Natural killer cell (primary cell): ENCODE measurements around the gene OXNAD1. TPM values are rescaled to one million over a fixed set of nuclear protein-coding genes. Genes with fewer than 3 reads are reported as not detected.
A peak's percentile ranks its signal among the peaks of the same experiment; 100 is the strongest.

Experiments
- ATAC-seq, 3 donors: fragments of 150-1000 bp in 2 of 3; fragments of 200-7000 bp in 1 of 3; cut with Tn5 transposase; 1 replicate in 1 of 3; 2 replicates in 2 of 3; pipeline ENCODE4 v1.10.0; 2021; ENCODE audit warnings: mild to moderate bottlenecking in 2 of 3, moderate library complexity in 2 of 3
- DNase-seq, 2 donors: peaks; one replicate each; pipeline versions ENCODE4 v3.0.0 to v3.0.0-alpha.2; 2013 to 2021; ENCODE audit warnings: mixed read lengths in 1 of 2
- H3K27ac ChIP-seq: one replicate; pipeline ENCODE4 v1.5.1; 2013; ENCODE audit warnings: mild to moderate bottlenecking, low read length
- H3K27me3 ChIP-seq: one replicate; pipeline ENCODE4 v1.6.1; 2013; ENCODE audit warnings: low read length; ENCODE audit not compliant: control insufficient read depth, insufficient read depth
- H3K36me3 ChIP-seq: one replicate; pipeline ENCODE4 v1.6.1; 2013; ENCODE audit warnings: low read length; ENCODE audit not compliant: control insufficient read depth, insufficient read depth
- H3K4me1 ChIP-seq: one replicate; pipeline ENCODE4 v1.6.1; 2013; ENCODE audit warnings: low read length; ENCODE audit not compliant: control insufficient read depth, insufficient read depth
- H3K4me3 ChIP-seq: one replicate; pipeline ENCODE4 v1.5.1; 2013; ENCODE audit warnings: low read length
- H3K9me3 ChIP-seq: one replicate; pipeline ENCODE4 v1.6.1; 2013; ENCODE audit warnings: low read length; ENCODE audit not compliant: control insufficient read depth, insufficient read depth
- H3K27ac Mint-ChIP-seq, 2 donors: one replicate each; pipeline ENCODE4 v1.8.0; 2022; ENCODE audit warnings: mild to moderate bottlenecking in 2 of 2, mixed read lengths in 2 of 2, moderate library complexity in 1 of 2
- H3K27me3 Mint-ChIP-seq, 2 donors: one replicate each; pipeline ENCODE4 v1.8.0; 2022; ENCODE audit warnings: low read depth in 2 of 2, mixed read lengths in 2 of 2
- H3K36me3 Mint-ChIP-seq: one replicate; pipeline ENCODE4 v1.8.0; 2022; ENCODE audit warnings: mixed read lengths
- H3K4me1 Mint-ChIP-seq, 2 donors: one replicate each; pipeline ENCODE4 v1.8.0; 2022; ENCODE audit warnings: mixed read lengths in 2 of 2
- H3K4me3 Mint-ChIP-seq: one replicate; pipeline ENCODE4 v1.8.0; 2022; ENCODE audit warnings: mild to moderate bottlenecking, moderate library complexity, mixed read lengths
- H3K9me3 Mint-ChIP-seq, 2 donors: one replicate each; pipeline ENCODE4 v1.8.0; 2022; ENCODE audit warnings: mixed read lengths in 2 of 2
- CTCF ChIP-seq: fragments of 200-600 bp; IDR thresholded peaks from one replicate; pipeline ENCODE4 v1.8.0; 2022; ENCODE audit warnings: antibody characterized with exemption
- WGBS: methylation state at CpG from one replicate; pipeline ENCODE4 v1.1.7; 2013; ENCODE audit warnings: missing lambda C conversion rate; ENCODE audit not compliant: insufficient coverage; 5-methylcytosine and 5-hydroxymethylcytosine counted together
- intact Hi-C: fragments of 100-400 bp; cut with micrococcal nuclease; formaldehyde crosslinking; loops from one replicate; pipeline ENCODE4 v1.14.2; 2022
- total RNA-seq, 4 donors: library from RNA; stranded (reverse); fragments of 120-200 nt in 1 of 4; gene quantifications; one replicate each; pipeline versions ENCODE4 v1.2.3 to v1.2.4, GENCODE V29; 2013 to 2022

The OXNAD1 gene
- total RNA-seq, 3 donors from 2014 or later (not counting 1 experiment from before 2014, with no cell fraction given), result 16.7 to 26.1 (median 22.3) TPM

GRCh38 chr3:16349986-16350596, 85.1 kb downstream of the OXNAD1 start:
- Mint-ChIP-seq H3K9me3 (no peaks in the 10 kb centered on the region), H3K36me3 (peaks cover 12% of the 10 kb centered on the region), H3K4me3 (no peak overlapping the region), H3K27ac (peak overlapping the region in 1 of 2 donors; percentile 54), H3K27me3 (no peaks in the 10 kb centered on the region), H3K4me1 (peaks cover 36 to 39% of the 10 kb centered on the region in 2 donors)
- no peak for TF ChIP-seq CTCF
- intact Hi-C loops, result no loop called here
- no peak for DNase-seq
- 100% methylated on average over 1 of the region's 2 CpGs for WGBS
- Histone ChIP-seq H3K27me3 (no peaks in the 10 kb centered on the region), H3K36me3 (peaks cover 48% of the 10 kb centered on the region), H3K27ac (no peak overlapping the region), H3K4me1 (no peaks in the 10 kb centered on the region), H3K4me3 (no peak overlapping the region), H3K9me3 (no peaks in the 10 kb centered on the region)
- no peak for ATAC-seq

- no peak overlapping the region for H3K4me3 Mint-ChIP-seq
- no peaks in the 10 kb centered on the region for H3K27me3 Mint-ChIP-seq
- Histone ChIP-seq H3K4me1 (no peaks in the 10 kb centered on the region), H3K9me3 (no peaks in the 10 kb centered on the region), H3K36me3 (peaks cover 47% of the 10 kb centered on the region), H3K27me3 (no peaks in the 10 kb centered on the region), H3K4me3 (no peak overlapping the region), H3K27ac (no peak overlapping the region)
- H3K4me1 Mint-ChIP-seq, result peaks cover 38 to 39% of the 10 kb centered on the region in 2 donors
- H3K9me3 Mint-ChIP-seq, result no peaks in the 10 kb centered on the region
- intact Hi-C loops, result no loop called here
- TF ChIP-seq CTCF, result no peak
- DNase-seq, result no peak
- peak overlapping the region in 1 of 2 donors; percentile 54 for H3K27ac Mint-ChIP-seq
- whole genome bisulfite sequencing, result 96% methylated on average over 5 of the region's 5 CpGs
- no peak for ATAC-seq
- H3K36me3 Mint-ChIP-seq, result peaks cover 12% of the 10 kb centered on the region
Measured at GRCh38 chr3:16350597-16351318, 85.7 kb downstream of the OXNAD1 start.

GRCh38 chr3:16352428-16352827, 87.4 kb downstream of the OXNAD1 start:
- 100% methylated on average over 1 of the region's 2 CpGs for WGBS
- H3K4me3 ChIP-seq, result no peak overlapping the region
- H3K27me3 Mint-ChIP-seq, result no peaks in the 10 kb centered on the region
- no peak overlapping the region for H3K4me3 Mint-ChIP-seq
- no peaks in the 10 kb centered on the region for H3K9me3 ChIP-seq
- H3K36me3 ChIP-seq, result peaks cover 46% of the 10 kb centered on the region
- ATAC-seq (no peak), DNase-seq (no peak)
- peak overlapping the region; percentile 3 to 9 for H3K27ac Mint-ChIP-seq
- intact Hi-C loops, result no loop called here
- no peaks in the 10 kb centered on the region for H3K27me3 ChIP-seq
- no peak for TF ChIP-seq CTCF
- H3K9me3 Mint-ChIP-seq, result no peaks in the 10 kb centered on the region
- H3K36me3 Mint-ChIP-seq, result peaks cover 3% of the 10 kb centered on the region
- H3K4me1 ChIP-seq, result no peaks in the 10 kb centered on the region
- peaks cover 30 to 34% of the 10 kb centered on the region in 2 donors for H3K4me1 Mint-ChIP-seq
- no peak overlapping the region for H3K27ac ChIP-seq
